ENCODE data around the gene MMP7.
"Not testable (repeated sequence)": the region's sequence is repeated elsewhere in the genome, so short reads cannot be mapped to it uniquely, and the experiment has no call there.

MMP7 gene

GRCh38 chr11:102538932-102539331 lies 8.4 kb upstream of the MMP7 start:
- no peak for DNase-seq

GRCh38 chr11:102534261-102534872 lies 3.8 kb upstream of the MMP7 start:
- no peak for DNase-seq

GRCh38 chr11:102528618-102529017 lies 1.9 kb downstream of the MMP7 start:
- DNase-seq = no peak

- DNase-seq = no peak
Observed at GRCh38 chr11:102527684-102528083, 2.9 kb downstream of the MMP7 start.

- no peak for DNase-seq
Observed at GRCh38 chr11:102527041-102527440, 3.5 kb downstream of the MMP7 start.

- DNase-seq = no peak
Observed at GRCh38 chr11:102523887-102524286, 6.7 kb downstream of the MMP7 start.

GRCh38 chr11:102523189-102523570 lies 7.4 kb downstream of the MMP7 start:
- no peak for DNase-seq

GRCh38 chr11:102522312-102523188 lies 8.0 kb downstream of the MMP7 start:
- no peak for DNase-seq

- no peak for DNase-seq
Observed at GRCh38 chr11:102521121-102521520, 9.4 kb downstream of the MMP7 start.

GRCh38 chr11:102520514-102520913 lies 10.0 kb downstream of the MMP7 start:
- DNase-seq = no peak

GRCh38 chr11:102518296-102519094 lies 12.1 kb downstream of the MMP7 start:
- DNase-seq = peak in 1 of 2 donors; percentile 11

- DNase-seq = no peak
Observed at GRCh38 chr11:102517670-102518069, 12.9 kb downstream of the MMP7 start.

- no peak for DNase-seq
Observed at GRCh38 chr11:102516179-102516578, 14.4 kb downstream of the MMP7 start.

GRCh38 chr11:102513869-102514268 lies 16.7 kb downstream of the MMP7 start:
- no peak for DNase-seq

GRCh38 chr11:102510439-102511135 lies 20.0 kb downstream of the MMP7 start:
- no peak for DNase-seq

GRCh38 chr11:102502831-102503230 lies 27.7 kb downstream of the MMP7 start:
- DNase-seq = not testable (repeated sequence)

GRCh38 chr11:102500829-102501228 lies 29.7 kb downstream of the MMP7 start:
- no peak for DNase-seq

- no peak for DNase-seq
Observed at GRCh38 chr11:102499931-102500330, 30.6 kb downstream of the MMP7 start.

- no peak for DNase-seq
Observed at GRCh38 chr11:102499151-102499550, 31.4 kb downstream of the MMP7 start.

GRCh38 chr11:102497061-102497460 lies 33.5 kb downstream of the MMP7 start:
- no peak for DNase-seq

GRCh38 chr11:102495161-102496042 lies 35.1 kb downstream of the MMP7 start:
- peak; percentile 64 to 83 for DNase-seq

- no peak for DNase-seq
Observed at GRCh38 chr11:102494216-102494615, 36.3 kb downstream of the MMP7 start.
